ENCODE measurements around the gene PTPRS.

- no peak for TF ChIP-seq CTCF (IDR thresholded peaks at IDR 0.05; ENCODE audit: borderline replicate concordance, extremely low read depth, low read length, poor library complexity, severe bottlenecking)
- TF ChIP-seq EZH2 (IDR thresholded peaks at IDR 0.05; ENCODE audit: borderline replicate concordance, low read depth, low read length, severe bottlenecking) = no peak
Observed at GRCh38 chr19:5318306-5318705, 22.3 kb downstream of the PTPRS start.
